ENCODE results near the gene WIPF3.

Gene WIPF3

DNA sequence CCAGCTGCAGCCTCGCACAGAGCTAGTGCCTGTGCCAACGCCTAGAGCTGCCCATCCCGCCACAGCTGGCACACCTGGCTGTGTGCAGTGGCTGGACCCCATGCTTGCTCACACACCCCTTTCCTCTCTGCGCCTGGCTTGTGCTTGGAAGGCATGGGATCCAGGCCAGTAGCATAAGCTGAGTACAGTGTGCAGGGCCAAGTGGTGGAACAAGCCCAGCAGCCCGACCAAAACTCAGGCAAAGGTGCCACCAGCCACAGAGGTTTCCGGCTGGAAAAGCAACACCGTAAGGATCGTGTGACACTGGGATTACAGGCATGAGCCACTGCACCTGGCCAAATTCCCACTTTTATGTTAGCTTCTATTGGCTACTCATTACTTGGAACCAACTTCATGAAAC is 144.9 kb downstream of the WIPF3 start:
- TF ChIP-seq, protein P1, sequence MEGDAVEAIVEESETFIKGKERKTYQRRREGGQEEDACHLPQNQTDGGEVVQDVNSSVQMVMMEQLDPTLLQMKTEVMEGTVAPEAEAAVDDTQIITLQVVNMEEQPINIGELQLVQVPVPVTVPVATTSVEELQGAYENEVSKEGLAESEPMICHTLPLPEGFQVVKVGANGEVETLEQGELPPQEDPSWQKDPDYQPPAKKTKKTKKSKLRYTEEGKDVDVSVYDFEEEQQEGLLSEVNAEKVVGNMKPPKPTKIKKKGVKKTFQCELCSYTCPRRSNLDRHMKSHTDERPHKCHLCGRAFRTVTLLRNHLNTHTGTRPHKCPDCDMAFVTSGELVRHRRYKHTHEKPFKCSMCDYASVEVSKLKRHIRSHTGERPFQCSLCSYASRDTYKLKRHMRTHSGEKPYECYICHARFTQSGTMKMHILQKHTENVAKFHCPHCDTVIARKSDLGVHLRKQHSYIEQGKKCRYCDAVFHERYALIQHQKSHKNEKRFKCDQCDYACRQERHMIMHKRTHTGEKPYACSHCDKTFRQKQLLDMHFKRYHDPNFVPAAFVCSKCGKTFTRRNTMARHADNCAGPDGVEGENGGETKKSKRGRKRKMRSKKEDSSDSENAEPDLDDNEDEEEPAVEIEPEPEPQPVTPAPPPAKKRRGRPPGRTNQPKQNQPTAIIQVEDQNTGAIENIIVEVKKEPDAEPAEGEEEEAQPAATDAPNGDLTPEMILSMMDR (IDR thresholded peaks at IDR 0.05; ENCODE audit: low read depth, low read length, missing control alignments), result no peak
- H3K4me3 ChIP-seq (ENCODE audit: low read depth, low read length), result no peak overlapping the region
- in situ Hi-C loops (cut with HindIII; ENCODE audit: low pct_ligation_motif_present, low sequenced_read_pairs), result no loop called here
- no peak overlapping the region for H3K27ac ChIP-seq
- DNase-seq, result no peak
- H3K27me3 ChIP-seq (replicated peaks), result no peaks in the 10 kb centered on the region
- peaks cover 56% of the 10 kb centered on the region for H3K36me3 ChIP-seq (replicated peaks)

DNA sequence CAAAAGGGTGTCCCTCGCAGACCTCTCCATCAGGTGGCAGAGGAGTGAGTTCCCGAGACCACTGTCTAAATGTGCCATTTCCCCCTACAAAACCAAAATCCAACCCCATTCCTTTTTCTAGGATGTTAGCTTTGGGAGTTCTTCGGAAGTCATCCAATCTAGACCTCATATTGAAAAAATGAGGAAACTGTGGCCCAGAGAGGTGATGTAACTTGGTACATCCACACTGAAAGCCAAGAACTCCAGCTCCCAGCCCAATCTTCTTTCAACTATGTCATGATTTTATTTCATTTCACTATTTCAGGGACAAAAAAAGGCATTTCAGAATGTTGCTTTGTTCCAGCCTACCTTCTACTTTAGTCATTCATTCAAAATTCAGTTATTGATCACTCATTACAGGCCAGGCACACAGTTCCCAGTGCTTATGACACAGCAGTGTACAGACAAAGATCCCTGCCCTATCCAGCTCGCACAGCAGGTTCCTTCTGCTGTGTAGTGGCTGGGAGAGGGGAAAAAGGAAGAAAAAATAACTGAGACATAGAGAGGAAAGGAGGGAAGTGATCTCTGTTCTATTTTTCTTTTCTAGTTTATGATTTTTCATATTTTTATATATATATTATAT is 147.5 kb downstream of the WIPF3 start:
- DNase-seq, result no peak
- Histone ChIP-seq H3K27me3 (replicated peaks) (no peaks in the 10 kb centered on the region), H3K4me3 (ENCODE audit: low read depth, low read length) (no peak overlapping the region), H3K36me3 (replicated peaks) (peaks cover 46% of the 10 kb centered on the region), H3K27ac (no peak overlapping the region)
- TF ChIP-seq, protein P1 (IDR thresholded peaks at IDR 0.05; ENCODE audit: low read depth, low read length, missing control alignments), result no peak
- in situ Hi-C loops (cut with HindIII; ENCODE audit: low pct_ligation_motif_present, low sequenced_read_pairs), result no loop called here

DNA sequence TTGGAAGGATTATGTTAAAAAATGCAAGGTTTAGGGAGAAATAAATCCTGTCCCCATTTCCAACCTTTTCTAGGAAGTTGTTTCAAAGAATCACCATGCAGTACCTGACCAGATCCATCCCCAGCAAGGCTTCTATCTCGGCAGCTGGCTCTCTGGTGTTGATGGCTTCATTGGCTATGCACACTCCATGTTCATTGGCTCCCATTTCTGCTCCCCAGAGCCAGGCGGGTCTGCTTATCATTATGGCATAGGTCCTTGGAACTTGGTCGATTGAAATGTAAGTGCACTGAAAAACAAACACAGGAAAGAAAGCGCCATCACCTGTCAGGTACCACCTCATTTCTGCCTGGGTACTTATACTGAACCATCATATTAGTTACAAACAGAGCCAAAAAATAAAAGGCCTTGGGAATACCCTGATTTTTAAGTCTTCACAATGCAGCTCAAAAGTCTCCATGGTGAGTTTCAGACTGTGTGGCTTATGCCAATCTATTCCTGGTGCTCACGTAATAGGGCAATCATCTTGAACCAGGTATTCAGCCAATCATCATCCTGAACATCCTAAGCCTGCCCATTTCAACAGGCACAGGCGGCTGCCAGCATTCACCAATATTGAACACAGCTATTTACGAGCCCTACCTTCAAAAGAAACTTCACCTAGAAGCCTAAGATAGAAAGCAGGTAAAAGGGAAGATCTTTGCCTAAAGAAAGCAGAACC is 148.9 kb downstream of the WIPF3 start:
- Histone ChIP-seq H3K27me3 (replicated peaks) (no peaks in the 10 kb centered on the region), H3K36me3 (replicated peaks) (peaks cover 37% of the 10 kb centered on the region), H3K27ac (no peak overlapping the region), H3K4me3 (ENCODE audit: low read depth, low read length) (no peak overlapping the region)
- TF ChIP-seq, protein P1 (IDR thresholded peaks at IDR 0.05; ENCODE audit: low read depth, low read length, missing control alignments), result no peak
- in situ Hi-C loops (cut with HindIII; ENCODE audit: low pct_ligation_motif_present, low sequenced_read_pairs), result no loop called here
- no peak for DNase-seq

DNA sequence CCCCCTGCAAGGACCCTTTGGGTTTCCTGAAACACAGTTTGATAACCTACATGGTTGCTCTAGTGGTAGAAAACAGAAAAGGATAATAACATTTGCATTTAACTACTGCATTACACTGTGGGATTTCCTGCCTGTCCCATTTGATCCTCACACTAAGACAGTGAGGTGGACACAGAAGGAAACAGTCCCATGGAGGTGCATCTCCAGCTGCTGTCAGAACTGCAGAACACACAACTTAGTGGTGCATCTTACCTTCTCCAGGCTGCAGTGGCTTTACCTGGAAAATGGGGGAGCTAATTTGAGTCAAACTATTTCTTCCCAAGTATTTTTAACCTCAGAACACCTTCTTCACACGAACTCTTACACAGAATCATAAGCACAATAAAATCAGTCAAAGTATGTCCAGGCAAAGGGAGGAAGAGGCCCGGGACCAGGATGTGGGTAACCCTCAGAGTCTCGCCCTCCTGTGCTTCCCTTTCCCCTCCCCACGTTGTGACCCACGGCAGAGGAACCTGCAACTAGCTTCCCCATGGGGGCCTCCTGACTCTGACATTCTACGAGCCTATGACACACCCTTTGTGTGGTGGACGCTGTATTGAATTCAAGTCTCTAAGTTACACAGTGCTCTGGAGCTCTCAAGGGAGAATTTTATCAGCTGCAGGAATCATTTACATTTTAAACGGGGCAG is 149.6 kb downstream of the WIPF3 start:
- Histone ChIP-seq H3K4me3 (ENCODE audit: low read depth, low read length) (no peak overlapping the region), H3K27me3 (replicated peaks) (no peaks in the 10 kb centered on the region), H3K36me3 (replicated peaks) (peaks cover 30% of the 10 kb centered on the region), H3K27ac (no peak overlapping the region)
- in situ Hi-C loops (cut with HindIII; ENCODE audit: low pct_ligation_motif_present, low sequenced_read_pairs), result no loop called here
- no peak for DNase-seq
- TF ChIP-seq, protein P1 (IDR thresholded peaks at IDR 0.05; ENCODE audit: low read depth, low read length, missing control alignments), result no peak

DNA sequence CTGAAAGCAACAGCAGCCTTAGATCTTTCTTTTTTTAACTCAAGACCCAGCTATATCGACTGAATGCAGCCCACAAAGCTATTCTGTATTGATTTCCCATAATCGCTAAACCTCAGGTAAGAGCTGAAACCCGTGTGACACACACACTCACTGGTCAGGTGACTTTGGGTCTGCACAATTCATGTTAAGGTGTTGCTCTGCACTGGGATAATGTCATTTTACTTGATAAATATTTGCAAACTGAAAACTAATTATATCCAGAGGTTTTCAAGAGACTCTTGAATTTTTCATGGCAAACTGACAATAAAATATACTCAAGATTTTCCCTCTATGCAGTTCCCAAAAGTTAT is 150.2 kb downstream of the WIPF3 start:
- no peak overlapping the region for H3K27ac ChIP-seq

More for the DNA sequence above, 150.2 kb downstream of the WIPF3 start:
- Histone ChIP-seq H3K27me3 (replicated peaks) (no peaks in the 10 kb centered on the region), H3K4me3 (ENCODE audit: low read depth, low read length) (no peak overlapping the region), H3K36me3 (replicated peaks) (peaks cover 25% of the 10 kb centered on the region)
- DNase-seq, result no peak
- TF ChIP-seq, protein P1 (IDR thresholded peaks at IDR 0.05; ENCODE audit: low read depth, low read length, missing control alignments), result no peak
- in situ Hi-C loops (cut with HindIII; ENCODE audit: low pct_ligation_motif_present, low sequenced_read_pairs), result no loop called here
